ENCODE results near the gene STYXL1. TPM values are rescaled to one million over a fixed set of nuclear protein-coding genes. Genes with fewer than 3 reads are reported as not detected.
A peak's percentile ranks its signal among the peaks of the same experiment; 100 is the strongest.

The STYXL1 gene
- total RNA-seq, 1 experiment from 2014 or later: 21.3 TPM

DNA sequence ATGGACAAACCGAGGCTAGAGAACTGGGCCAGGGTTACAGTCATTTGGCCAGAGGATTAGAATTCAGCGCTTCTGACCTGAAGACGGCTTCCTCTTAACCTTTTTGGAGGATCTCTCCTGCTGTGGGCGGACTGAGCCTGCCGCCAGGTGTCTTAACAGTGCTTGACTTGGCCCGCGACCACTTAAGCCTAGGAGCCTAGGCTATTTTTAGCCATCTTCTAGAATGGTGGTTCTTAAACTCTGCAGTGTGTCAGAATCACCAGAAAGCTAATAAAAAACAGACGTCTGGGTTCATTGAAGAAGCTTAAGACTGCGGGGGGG is 828 bp upstream of the STYXL1 start (continued):
- TF ChIP-seq, protein P1, sequence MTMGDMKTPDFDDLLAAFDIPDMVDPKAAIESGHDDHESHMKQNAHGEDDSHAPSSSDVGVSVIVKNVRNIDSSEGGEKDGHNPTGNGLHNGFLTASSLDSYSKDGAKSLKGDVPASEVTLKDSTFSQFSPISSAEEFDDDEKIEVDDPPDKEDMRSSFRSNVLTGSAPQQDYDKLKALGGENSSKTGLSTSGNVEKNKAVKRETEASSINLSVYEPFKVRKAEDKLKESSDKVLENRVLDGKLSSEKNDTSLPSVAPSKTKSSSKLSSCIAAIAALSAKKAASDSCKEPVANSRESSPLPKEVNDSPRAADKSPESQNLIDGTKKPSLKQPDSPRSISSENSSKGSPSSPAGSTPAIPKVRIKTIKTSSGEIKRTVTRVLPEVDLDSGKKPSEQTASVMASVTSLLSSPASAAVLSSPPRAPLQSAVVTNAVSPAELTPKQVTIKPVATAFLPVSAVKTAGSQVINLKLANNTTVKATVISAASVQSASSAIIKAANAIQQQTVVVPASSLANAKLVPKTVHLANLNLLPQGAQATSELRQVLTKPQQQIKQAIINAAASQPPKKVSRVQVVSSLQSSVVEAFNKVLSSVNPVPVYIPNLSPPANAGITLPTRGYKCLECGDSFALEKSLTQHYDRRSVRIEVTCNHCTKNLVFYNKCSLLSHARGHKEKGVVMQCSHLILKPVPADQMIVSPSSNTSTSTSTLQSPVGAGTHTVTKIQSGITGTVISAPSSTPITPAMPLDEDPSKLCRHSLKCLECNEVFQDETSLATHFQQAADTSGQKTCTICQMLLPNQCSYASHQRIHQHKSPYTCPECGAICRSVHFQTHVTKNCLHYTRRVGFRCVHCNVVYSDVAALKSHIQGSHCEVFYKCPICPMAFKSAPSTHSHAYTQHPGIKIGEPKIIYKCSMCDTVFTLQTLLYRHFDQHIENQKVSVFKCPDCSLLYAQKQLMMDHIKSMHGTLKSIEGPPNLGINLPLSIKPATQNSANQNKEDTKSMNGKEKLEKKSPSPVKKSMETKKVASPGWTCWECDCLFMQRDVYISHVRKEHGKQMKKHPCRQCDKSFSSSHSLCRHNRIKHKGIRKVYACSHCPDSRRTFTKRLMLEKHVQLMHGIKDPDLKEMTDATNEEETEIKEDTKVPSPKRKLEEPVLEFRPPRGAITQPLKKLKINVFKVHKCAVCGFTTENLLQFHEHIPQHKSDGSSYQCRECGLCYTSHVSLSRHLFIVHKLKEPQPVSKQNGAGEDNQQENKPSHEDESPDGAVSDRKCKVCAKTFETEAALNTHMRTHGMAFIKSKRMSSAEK (CRISPR knock-in tag; IDR thresholded peaks at IDR 0.05; ENCODE audit: borderline replicate concordance): no peak
- TF ChIP-seq, protein P2, sequence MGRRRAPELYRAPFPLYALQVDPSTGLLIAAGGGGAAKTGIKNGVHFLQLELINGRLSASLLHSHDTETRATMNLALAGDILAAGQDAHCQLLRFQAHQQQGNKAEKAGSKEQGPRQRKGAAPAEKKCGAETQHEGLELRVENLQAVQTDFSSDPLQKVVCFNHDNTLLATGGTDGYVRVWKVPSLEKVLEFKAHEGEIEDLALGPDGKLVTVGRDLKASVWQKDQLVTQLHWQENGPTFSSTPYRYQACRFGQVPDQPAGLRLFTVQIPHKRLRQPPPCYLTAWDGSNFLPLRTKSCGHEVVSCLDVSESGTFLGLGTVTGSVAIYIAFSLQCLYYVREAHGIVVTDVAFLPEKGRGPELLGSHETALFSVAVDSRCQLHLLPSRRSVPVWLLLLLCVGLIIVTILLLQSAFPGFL (CRISPR knock-in tag; IDR thresholded peaks at IDR 0.05; ENCODE audit: borderline replicate concordance): no peak
- TF ChIP-seq ZNF396 (CRISPR knock-in tag; IDR thresholded peaks at IDR 0.05; ENCODE audit: borderline replicate concordance): no peak
- TF ChIP-seq, protein P3, sequence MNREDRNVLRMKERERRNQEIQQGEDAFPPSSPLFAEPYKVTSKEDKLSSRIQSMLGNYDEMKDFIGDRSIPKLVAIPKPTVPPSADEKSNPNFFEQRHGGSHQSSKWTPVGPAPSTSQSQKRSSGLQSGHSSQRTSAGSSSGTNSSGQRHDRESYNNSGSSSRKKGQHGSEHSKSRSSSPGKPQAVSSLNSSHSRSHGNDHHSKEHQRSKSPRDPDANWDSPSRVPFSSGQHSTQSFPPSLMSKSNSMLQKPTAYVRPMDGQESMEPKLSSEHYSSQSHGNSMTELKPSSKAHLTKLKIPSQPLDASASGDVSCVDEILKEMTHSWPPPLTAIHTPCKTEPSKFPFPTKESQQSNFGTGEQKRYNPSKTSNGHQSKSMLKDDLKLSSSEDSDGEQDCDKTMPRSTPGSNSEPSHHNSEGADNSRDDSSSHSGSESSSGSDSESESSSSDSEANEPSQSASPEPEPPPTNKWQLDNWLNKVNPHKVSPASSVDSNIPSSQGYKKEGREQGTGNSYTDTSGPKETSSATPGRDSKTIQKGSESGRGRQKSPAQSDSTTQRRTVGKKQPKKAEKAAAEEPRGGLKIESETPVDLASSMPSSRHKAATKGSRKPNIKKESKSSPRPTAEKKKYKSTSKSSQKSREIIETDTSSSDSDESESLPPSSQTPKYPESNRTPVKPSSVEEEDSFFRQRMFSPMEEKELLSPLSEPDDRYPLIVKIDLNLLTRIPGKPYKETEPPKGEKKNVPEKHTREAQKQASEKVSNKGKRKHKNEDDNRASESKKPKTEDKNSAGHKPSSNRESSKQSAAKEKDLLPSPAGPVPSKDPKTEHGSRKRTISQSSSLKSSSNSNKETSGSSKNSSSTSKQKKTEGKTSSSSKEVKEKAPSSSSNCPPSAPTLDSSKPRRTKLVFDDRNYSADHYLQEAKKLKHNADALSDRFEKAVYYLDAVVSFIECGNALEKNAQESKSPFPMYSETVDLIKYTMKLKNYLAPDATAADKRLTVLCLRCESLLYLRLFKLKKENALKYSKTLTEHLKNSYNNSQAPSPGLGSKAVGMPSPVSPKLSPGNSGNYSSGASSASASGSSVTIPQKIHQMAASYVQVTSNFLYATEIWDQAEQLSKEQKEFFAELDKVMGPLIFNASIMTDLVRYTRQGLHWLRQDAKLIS (CRISPR knock-in tag; IDR thresholded peaks at IDR 0.05; ENCODE audit: borderline replicate concordance): no peak
- TF ChIP-seq TEAD4 (CRISPR knock-in tag; IDR thresholded peaks at IDR 0.05): no peak
- TF ChIP-seq ZNF317 (CRISPR knock-in tag; IDR thresholded peaks at IDR 0.05; ENCODE audit: borderline replicate concordance, low read depth): no peak
- no peak for TF ChIP-seq NR1H2 (CRISPR knock-in tag; IDR thresholded peaks at IDR 0.05)
- no peak for TF ChIP-seq EMX1 (CRISPR knock-in tag; IDR thresholded peaks at IDR 0.05)

DNA sequence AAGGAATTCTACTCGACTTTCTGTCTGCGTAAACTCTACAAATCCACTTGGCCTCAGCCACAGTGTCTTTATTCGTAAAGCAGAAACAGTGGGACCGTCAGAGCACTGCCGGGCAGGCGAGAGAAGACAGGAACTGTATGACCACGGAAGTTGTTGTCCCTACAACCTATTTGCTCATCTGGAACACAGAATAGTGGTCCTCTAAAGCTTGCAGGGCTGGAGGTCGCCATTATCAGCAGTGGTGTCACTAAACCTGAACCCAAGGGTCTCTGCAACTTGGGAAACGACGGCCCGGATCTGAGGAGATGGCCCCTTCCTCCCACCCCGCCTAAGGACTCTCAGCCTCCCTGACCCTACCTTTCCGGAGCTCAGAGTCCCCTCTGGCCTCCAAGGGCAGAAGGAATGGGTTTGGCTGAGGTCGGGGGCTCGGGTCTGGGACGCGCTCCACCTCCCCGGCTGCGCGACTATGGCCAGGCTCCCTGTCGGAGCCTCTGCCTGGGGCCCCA is 442 bp downstream of the STYXL1 start:
- DNase-seq (ENCODE audit: low spot score) (no peak), ATAC-seq (no peak)
- POLR2A ChIA-PET: interaction anchor here (0.6 to 2.2 kb wide), 14 partner anchors 10 to 519 kb away, joined by 3 to 9 read pairs (median 4); partner anchors contain the start of gene POR
- Mint-ChIP-seq H3K9me3 (no peaks in the 10 kb centered on the region), H3K27ac (peak overlapping the region; percentile 98), H3K4me1 (peaks cover 18% of the 10 kb centered on the region), H3K36me3 (peaks cover 22% of the 10 kb centered on the region), H3K4me3 (peak overlapping the region; percentile 99), H3K27me3 (ENCODE audit: low read depth) (no peaks in the 10 kb centered on the region)
- no peak for TF ChIP-seq NFATC4 (CRISPR knock-in tag; IDR thresholded peaks at IDR 0.05)
- TF ChIP-seq CREM (CRISPR knock-in tag; IDR thresholded peaks at IDR 0.05): no peak
- TF ChIP-seq TCF7 (CRISPR knock-in tag; IDR thresholded peaks at IDR 0.05; ENCODE audit: low read depth): no peak
- no peak for TF ChIP-seq TP53 (CRISPR knock-in tag; IDR thresholded peaks at IDR 0.05)
- TF ChIP-seq, protein P4, sequence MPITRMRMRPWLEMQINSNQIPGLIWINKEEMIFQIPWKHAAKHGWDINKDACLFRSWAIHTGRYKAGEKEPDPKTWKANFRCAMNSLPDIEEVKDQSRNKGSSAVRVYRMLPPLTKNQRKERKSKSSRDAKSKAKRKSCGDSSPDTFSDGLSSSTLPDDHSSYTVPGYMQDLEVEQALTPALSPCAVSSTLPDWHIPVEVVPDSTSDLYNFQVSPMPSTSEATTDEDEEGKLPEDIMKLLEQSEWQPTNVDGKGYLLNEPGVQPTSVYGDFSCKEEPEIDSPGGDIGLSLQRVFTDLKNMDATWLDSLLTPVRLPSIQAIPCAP (CRISPR knock-in tag; IDR thresholded peaks at IDR 0.05): no peak
- no peak for TF ChIP-seq IRF2 (CRISPR knock-in tag; IDR thresholded peaks at IDR 0.05; ENCODE audit: borderline replicate concordance, low read depth)
- TF ChIP-seq ZNF396 (CRISPR knock-in tag; IDR thresholded peaks at IDR 0.05; ENCODE audit: borderline replicate concordance): no peak
- no peak for TF ChIP-seq NR3C1 (CRISPR knock-in tag; conservative IDR thresholded peaks at IDR 0.05; ENCODE audit: low read depth)
- TF ChIP-seq RELA (CRISPR knock-in tag; IDR thresholded peaks at IDR 0.05; ENCODE audit: borderline replicate concordance): no peak
- TF ChIP-seq, protein P5, sequence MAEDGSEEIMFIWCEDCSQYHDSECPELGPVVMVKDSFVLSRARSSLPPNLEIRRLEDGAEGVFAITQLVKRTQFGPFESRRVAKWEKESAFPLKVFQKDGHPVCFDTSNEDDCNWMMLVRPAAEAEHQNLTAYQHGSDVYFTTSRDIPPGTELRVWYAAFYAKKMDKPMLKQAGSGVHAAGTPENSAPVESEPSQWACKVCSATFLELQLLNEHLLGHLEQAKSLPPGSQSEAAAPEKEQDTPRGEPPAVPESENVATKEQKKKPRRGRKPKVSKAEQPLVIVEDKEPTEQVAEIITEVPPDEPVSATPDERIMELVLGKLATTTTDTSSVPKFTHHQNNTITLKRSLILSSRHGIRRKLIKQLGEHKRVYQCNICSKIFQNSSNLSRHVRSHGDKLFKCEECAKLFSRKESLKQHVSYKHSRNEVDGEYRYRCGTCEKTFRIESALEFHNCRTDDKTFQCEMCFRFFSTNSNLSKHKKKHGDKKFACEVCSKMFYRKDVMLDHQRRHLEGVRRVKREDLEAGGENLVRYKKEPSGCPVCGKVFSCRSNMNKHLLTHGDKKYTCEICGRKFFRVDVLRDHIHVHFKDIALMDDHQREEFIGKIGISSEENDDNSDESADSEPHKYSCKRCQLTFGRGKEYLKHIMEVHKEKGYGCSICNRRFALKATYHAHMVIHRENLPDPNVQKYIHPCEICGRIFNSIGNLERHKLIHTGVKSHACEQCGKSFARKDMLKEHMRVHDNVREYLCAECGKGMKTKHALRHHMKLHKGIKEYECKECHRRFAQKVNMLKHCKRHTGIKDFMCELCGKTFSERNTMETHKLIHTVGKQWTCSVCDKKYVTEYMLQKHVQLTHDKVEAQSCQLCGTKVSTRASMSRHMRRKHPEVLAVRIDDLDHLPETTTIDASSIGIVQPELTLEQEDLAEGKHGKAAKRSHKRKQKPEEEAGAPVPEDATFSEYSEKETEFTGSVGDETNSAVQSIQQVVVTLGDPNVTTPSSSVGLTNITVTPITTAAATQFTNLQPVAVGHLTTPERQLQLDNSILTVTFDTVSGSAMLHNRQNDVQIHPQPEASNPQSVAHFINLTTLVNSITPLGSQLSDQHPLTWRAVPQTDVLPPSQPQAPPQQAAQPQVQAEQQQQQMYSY (CRISPR knock-in tag; IDR thresholded peaks at IDR 0.05): no peak
- no peak for TF ChIP-seq ZNF121 (CRISPR knock-in tag; IDR thresholded peaks at IDR 0.05)
- TF ChIP-seq FOXK1 (CRISPR knock-in tag; IDR thresholded peaks at IDR 0.05): no peak
- TF ChIP-seq, protein P6, sequence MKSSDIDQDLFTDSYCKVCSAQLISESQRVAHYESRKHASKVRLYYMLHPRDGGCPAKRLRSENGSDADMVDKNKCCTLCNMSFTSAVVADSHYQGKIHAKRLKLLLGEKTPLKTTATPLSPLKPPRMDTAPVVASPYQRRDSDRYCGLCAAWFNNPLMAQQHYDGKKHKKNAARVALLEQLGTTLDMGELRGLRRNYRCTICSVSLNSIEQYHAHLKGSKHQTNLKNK (CRISPR knock-in tag; IDR thresholded peaks at IDR 0.05): no peak
- CTCF ChIA-PET: interaction anchor here (0.7 to 2.7 kb wide), 12 partner anchors 10 to 270 kb away, joined by 3 to 13 read pairs (median 3); no protein-coding TSS in a partner anchor

Measured in WTC11 (cell line).